Subcutaneous adipose tissue (tissue), 4 donors: ENCODE data around the gene BBIP1. TPM values are rescaled to one million over a fixed set of nuclear protein-coding genes. Genes with fewer than 3 reads are reported as not detected.

Source experiments
- total RNA-seq, 4 donors: library from RNA; depleted of rRNA; stranded (reverse); fragments of >200 nt; gene quantifications; one replicate each; pipeline ENCODE4 v1.1.0, GENCODE V29; 2016
- TF ChIP-seq, protein P1 (sequence below): fragments of 450-650 bp; IDR thresholded peaks from one replicate; pipeline ENCODE4 v1.5.1; 2016; ENCODE audit warnings: low read depth, mild to moderate bottlenecking, control low read depth, antibody characterized with exemption, moderate library complexity

The BBIP1 gene
- total RNA-seq, 4 donors from 2014 or later: 17.3 to 37.3 (median 24.8) TPM

GRCh38 chr10:110892602-110893288, 26.2 kb downstream of the BBIP1 start:
- TF ChIP-seq, protein P1, sequence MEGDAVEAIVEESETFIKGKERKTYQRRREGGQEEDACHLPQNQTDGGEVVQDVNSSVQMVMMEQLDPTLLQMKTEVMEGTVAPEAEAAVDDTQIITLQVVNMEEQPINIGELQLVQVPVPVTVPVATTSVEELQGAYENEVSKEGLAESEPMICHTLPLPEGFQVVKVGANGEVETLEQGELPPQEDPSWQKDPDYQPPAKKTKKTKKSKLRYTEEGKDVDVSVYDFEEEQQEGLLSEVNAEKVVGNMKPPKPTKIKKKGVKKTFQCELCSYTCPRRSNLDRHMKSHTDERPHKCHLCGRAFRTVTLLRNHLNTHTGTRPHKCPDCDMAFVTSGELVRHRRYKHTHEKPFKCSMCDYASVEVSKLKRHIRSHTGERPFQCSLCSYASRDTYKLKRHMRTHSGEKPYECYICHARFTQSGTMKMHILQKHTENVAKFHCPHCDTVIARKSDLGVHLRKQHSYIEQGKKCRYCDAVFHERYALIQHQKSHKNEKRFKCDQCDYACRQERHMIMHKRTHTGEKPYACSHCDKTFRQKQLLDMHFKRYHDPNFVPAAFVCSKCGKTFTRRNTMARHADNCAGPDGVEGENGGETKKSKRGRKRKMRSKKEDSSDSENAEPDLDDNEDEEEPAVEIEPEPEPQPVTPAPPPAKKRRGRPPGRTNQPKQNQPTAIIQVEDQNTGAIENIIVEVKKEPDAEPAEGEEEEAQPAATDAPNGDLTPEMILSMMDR: no peak

- TF ChIP-seq, protein P1: no peak
These were observed 31.4 kb downstream of the BBIP1 start for GRCh38 chr10:110887560-110887959.

DNA sequence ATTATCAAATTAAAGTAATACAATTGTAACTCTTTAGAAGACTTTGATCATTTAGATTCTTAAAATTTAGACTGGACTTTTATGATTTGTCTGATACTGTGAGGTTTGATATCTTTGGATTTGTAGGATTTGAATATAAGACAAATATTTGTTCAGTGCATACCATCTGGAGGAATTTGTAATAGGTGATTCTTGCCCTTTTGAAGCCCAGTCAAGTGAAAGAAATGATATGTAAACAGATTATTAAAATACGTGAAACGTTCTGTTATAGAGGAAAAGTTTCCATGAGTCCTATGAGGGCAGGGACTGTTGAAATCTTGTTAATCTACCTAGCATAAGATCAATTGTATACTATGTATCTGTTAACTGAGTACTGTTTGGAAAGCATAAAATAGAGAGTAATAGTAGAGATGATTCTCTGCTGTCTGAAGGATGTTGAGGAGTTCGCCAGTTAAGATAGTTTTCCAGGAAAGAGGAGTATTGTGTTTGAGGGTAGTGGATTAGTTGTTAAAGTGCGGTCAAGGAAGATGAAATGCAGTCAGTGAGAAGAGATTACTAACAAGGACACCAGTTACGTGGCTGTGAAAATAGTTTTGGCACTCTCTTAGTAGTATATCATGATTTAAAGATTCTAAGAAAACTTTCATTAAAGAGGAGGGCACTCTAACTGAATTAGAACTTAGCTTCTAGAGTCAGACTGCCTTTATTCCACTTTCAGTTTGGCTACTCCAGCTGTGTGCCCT, 32.9 kb downstream of the BBIP1 start:
- TF ChIP-seq, protein P1: no peak

GRCh38 chr10:110883924-110884323, 35.1 kb downstream of the BBIP1 start:
- TF ChIP-seq, protein P1: no peak

- TF ChIP-seq, protein P1: no peak
These were observed 37.1 kb downstream of the BBIP1 start for GRCh38 chr10:110881905-110882304.

GRCh38 chr10:110881247-110881646, 37.7 kb downstream of the BBIP1 start:
- TF ChIP-seq, protein P1: no peak

DNA sequence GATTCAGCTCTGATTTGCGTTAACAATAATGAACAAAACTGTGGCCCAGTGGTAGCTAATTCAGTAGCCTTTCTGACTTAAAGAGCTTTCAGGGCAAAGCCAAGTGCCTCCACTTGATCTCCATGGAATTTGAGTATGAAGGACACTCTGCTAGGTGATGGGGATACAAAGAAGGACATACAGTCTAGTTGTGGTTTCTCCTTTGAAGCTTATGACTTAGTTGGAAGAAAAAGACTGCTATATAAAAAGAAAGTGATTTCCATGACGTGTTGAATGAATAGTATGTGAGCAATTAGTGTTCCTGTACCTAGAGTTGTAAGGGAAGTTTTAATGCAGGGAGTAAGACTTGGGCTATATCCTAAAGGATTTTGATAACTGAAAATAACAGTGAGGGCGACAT, 39.0 kb downstream of the BBIP1 start:
- TF ChIP-seq, protein P1: no peak
